ENCODE results near the gene MAN1A2.
"Not testable (repeated sequence)": the region's sequence is repeated elsewhere in the genome, so short reads cannot be mapped to it uniquely, and the experiment has no call there.

The MAN1A2 gene

GRCh38 chr1:117473063-117473462 lies 105.8 kb downstream of the MAN1A2 start:
- Histone ChIP-seq H3K4me3 (no peak overlapping the region), H3K27ac (no peak overlapping the region)

- H3K4me3 ChIP-seq, H3K27ac ChIP-seq: not testable (repeated sequence)
Measured at GRCh38 chr1:117475495-117475894, 108.2 kb downstream of the MAN1A2 start.

- Histone ChIP-seq H3K4me3 (no peak overlapping the region), H3K27ac (no peak overlapping the region)
Measured at GRCh38 chr1:117479086-117479485, 111.8 kb downstream of the MAN1A2 start.

GRCh38 chr1:117481410-117481809 lies 114.2 kb downstream of the MAN1A2 start:
- Histone ChIP-seq H3K4me3 (no peak overlapping the region), H3K27ac (no peak overlapping the region)

- no peak overlapping the region for H3K4me3 ChIP-seq
Measured at GRCh38 chr1:117493906-117494305, 126.7 kb downstream of the MAN1A2 start.

GRCh38 chr1:117495068-117495467 lies 127.8 kb downstream of the MAN1A2 start:
- Histone ChIP-seq H3K4me3 (no peak overlapping the region), H3K27ac (no peak overlapping the region)

More at GRCh38 chr1:117493906-117494305, 126.7 kb downstream of the MAN1A2 start:
- no peak overlapping the region for H3K27ac ChIP-seq

GRCh38 chr1:117499071-117499470 lies 131.8 kb downstream of the MAN1A2 start:
- no peak overlapping the region for H3K27ac ChIP-seq
- no peak overlapping the region for H3K4me3 ChIP-seq

- Histone ChIP-seq H3K4me3 (no peak overlapping the region), H3K27ac (no peak overlapping the region)
Measured at GRCh38 chr1:117500584-117500983, 133.3 kb downstream of the MAN1A2 start.

GRCh38 chr1:117501281-117501680 lies 134.0 kb downstream of the MAN1A2 start:
- no peak overlapping the region for H3K27ac ChIP-seq

GRCh38 chr1:117511273-117511672 lies 144.0 kb downstream of the MAN1A2 start:
- Histone ChIP-seq H3K4me3 (no peak overlapping the region), H3K27ac (no peak overlapping the region)

More at GRCh38 chr1:117501281-117501680, 134.0 kb downstream of the MAN1A2 start:
- no peak overlapping the region for H3K4me3 ChIP-seq

GRCh38 chr1:117512728-117513321 lies 145.6 kb downstream of the MAN1A2 start:
- no peak overlapping the region for H3K4me3 ChIP-seq

GRCh38 chr1:117523111-117523510 lies 155.9 kb downstream of the MAN1A2 start:
- H3K4me3 ChIP-seq = no peak overlapping the region
- no peak overlapping the region for H3K27ac ChIP-seq

More at GRCh38 chr1:117512728-117513321, 145.6 kb downstream of the MAN1A2 start:
- H3K27ac ChIP-seq = no peak overlapping the region

GRCh38 chr1:117527074-117527473 lies 159.8 kb downstream of the MAN1A2 start:
- no peak overlapping the region for H3K27ac ChIP-seq

GRCh38 chr1:117527566-117528102 lies 160.4 kb downstream of the MAN1A2 start:
- H3K27ac ChIP-seq = no peak overlapping the region

More at GRCh38 chr1:117527074-117527473, 159.8 kb downstream of the MAN1A2 start:
- H3K4me3 ChIP-seq = no peak overlapping the region

GRCh38 chr1:117529683-117530082 lies 162.4 kb downstream of the MAN1A2 start:
- Histone ChIP-seq H3K4me3 (no peak overlapping the region), H3K27ac (no peak overlapping the region)

More at GRCh38 chr1:117527566-117528102, 160.4 kb downstream of the MAN1A2 start:
- H3K4me3 ChIP-seq = no peak overlapping the region

GRCh38 chr1:117531222-117531621 lies 164.0 kb downstream of the MAN1A2 start:
- Histone ChIP-seq H3K4me3 (no peak overlapping the region), H3K27ac (no peak overlapping the region)

GRCh38 chr1:117534995-117535467 lies 167.8 kb downstream of the MAN1A2 start:
- Histone ChIP-seq H3K4me3 (no peak overlapping the region), H3K27ac (no peak overlapping the region)

GRCh38 chr1:117535821-117536220 lies 168.6 kb downstream of the MAN1A2 start:
- Histone ChIP-seq H3K4me3 (no peak overlapping the region), H3K27ac (no peak overlapping the region)

- Histone ChIP-seq H3K27ac (no peak overlapping the region), H3K4me3 (no peak overlapping the region)
Measured at GRCh38 chr1:117537291-117537920, 170.2 kb downstream of the MAN1A2 start.

- no peak overlapping the region for H3K27ac ChIP-seq
- no peak overlapping the region for H3K4me3 ChIP-seq
Measured at GRCh38 chr1:117540532-117540931, 173.3 kb downstream of the MAN1A2 start.

GRCh38 chr1:117541003-117541402 lies 173.8 kb downstream of the MAN1A2 start:
- Histone ChIP-seq H3K27ac (no peak overlapping the region), H3K4me3 (no peak overlapping the region)
